ENCODE measurements around the gene CNST.

The CNST gene

DNA sequence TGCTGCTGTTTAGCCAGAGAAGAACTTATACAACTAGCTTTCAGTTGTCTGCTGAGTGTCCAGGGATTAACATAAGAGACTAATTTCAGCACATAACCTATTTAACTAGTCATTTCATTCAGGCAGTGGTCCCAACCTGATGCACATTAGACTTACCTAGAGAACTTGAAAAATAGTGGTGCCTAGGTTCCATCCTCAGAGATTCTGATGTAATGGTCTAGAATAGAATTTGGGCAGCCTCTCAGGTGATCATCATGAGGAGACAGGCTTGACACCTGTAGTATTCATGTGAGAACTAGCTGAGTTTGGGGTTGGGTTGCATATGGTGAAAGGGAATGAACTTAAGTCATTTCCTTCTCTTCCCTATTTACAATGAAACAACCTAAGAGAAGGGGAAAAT lies 24.8 kb downstream of the CNST start:
- Histone ChIP-seq H4K5ac (ENCODE audit: low read length) (no peak overlapping the region), H2BK15ac (replicated peaks; ENCODE audit: low read depth) (no peak overlapping the region), H3K4me3 (ENCODE audit: low read length) (no peak overlapping the region), H3K27me3 (ENCODE audit: insufficient read depth, low read length, poor library complexity) (no peaks in the 10 kb centered on the region), H4K8ac (ENCODE audit: low read depth, low read length) (no peak overlapping the region), H3K27ac (ENCODE audit: low read depth, low read length) (no peak overlapping the region), H3K4me2 (ENCODE audit: low read length) (no peak overlapping the region), H3K4me1 (ENCODE audit: control insufficient read depth, low read depth, low read length) (no peaks in the 10 kb centered on the region), H3K79me1 (ENCODE audit: low read length) (peaks cover 2% of the 10 kb centered on the region), H2AK5ac (ENCODE audit: low read length) (no peak overlapping the region), H3K18ac (ENCODE audit: low read length) (no peak overlapping the region), H3K23ac (ENCODE audit: low read length) (no peak overlapping the region), H3K79me2 (ENCODE audit: control insufficient read depth, insufficient read depth, low read length) (no peaks in the 10 kb centered on the region), H3K56ac (ENCODE audit: low read length) (no peak overlapping the region), H2BK5ac (ENCODE audit: low read length) (no peak overlapping the region), H3K4ac (ENCODE audit: low read depth, low read length) (no peak overlapping the region), H3K9ac (ENCODE audit: low read length) (no peak overlapping the region), H2BK120ac (ENCODE audit: low read depth, low read length) (no peak overlapping the region), H3K36me3 (ENCODE audit: control insufficient read depth, insufficient read depth, low read length) (no peaks in the 10 kb centered on the region)
- no peak for DNase-seq

DNA sequence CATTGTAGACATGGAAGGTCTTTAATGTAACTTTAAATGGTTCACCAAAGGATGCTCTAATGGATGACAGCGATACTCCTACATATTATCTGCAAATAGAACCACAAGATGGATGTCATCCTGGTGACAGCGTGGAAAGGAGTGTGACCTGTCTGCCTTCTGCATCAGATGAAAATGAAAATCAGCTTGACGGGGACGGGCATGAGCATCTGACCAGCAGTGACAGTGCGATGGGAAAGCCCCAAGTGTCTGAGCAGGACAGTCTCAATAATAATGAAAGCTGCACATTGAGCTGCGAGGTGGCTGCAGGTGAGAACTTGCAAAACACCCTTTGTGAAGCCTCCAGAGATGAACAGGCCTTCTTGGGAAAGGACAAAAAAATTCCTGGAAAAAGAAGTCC lies 25.2 kb downstream of the CNST start:
- Histone ChIP-seq H3K27ac (ENCODE audit: low read depth, low read length) (no peak overlapping the region), H4K8ac (ENCODE audit: low read depth, low read length) (no peak overlapping the region), H2BK15ac (replicated peaks; ENCODE audit: low read depth) (no peak overlapping the region), H4K5ac (ENCODE audit: low read length) (no peak overlapping the region), H3K4me2 (ENCODE audit: low read length) (no peak overlapping the region), H2AK5ac (ENCODE audit: low read length) (no peak overlapping the region), H3K56ac (ENCODE audit: low read length) (no peak overlapping the region), H3K4me3 (ENCODE audit: low read length) (no peak overlapping the region), H3K23ac (ENCODE audit: low read length) (no peak overlapping the region), H3K79me1 (ENCODE audit: low read length) (peaks cover 2% of the 10 kb centered on the region), H3K36me3 (ENCODE audit: control insufficient read depth, insufficient read depth, low read length) (no peaks in the 10 kb centered on the region), H3K18ac (ENCODE audit: low read length) (no peak overlapping the region), H3K4me1 (ENCODE audit: control insufficient read depth, low read depth, low read length) (no peaks in the 10 kb centered on the region), H3K79me2 (ENCODE audit: control insufficient read depth, insufficient read depth, low read length) (no peaks in the 10 kb centered on the region), H2BK5ac (ENCODE audit: low read length) (no peak overlapping the region), H3K9ac (ENCODE audit: low read length) (no peak overlapping the region), H2BK120ac (ENCODE audit: low read depth, low read length) (no peak overlapping the region), H3K4ac (ENCODE audit: low read depth, low read length) (no peak overlapping the region), H3K27me3 (ENCODE audit: insufficient read depth, low read length, poor library complexity) (no peaks in the 10 kb centered on the region)
- no CpG with 5 or more reads among the region's 6 CpGs for WGBS (ENCODE audit: extremely low coverage, insufficient coverage, low lambda C conversion rate)
- no peak for DNase-seq

DNA sequence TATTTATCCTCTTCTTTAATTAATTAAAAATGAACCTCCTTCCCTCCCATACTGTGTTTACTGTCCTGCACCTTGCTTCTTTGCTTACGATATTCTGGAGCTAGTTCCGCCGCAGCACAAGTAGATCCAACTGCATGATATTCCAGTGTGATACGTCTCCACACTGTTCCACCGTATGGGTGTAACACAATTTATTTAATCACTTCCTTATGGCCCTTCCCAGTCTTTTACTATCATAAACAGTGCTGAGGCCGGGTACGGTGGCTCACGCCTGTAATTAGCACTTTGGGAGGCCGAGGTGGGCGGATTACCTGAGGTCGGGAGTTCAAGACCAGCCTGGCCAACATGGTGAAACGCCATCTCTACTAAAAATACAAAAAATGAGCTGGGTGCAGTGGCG lies 25.7 kb downstream of the CNST start:
- H4K5ac ChIP-seq (ENCODE audit: low read length): no peak overlapping the region
- no peak for DNase-seq
- no peak overlapping the region for H3K23ac ChIP-seq (ENCODE audit: low read length)
- H2AK5ac ChIP-seq (ENCODE audit: low read length): no peak overlapping the region
- no peak overlapping the region for H4K8ac ChIP-seq (ENCODE audit: low read depth, low read length)
- no peak overlapping the region for H3K56ac ChIP-seq (ENCODE audit: low read length)
- H3K4me1 ChIP-seq (ENCODE audit: control insufficient read depth, low read depth, low read length): no peaks in the 10 kb centered on the region
- no peak overlapping the region for H3K4me3 ChIP-seq (ENCODE audit: low read length)
- no CpG with 5 or more reads among the region's 13 CpGs for WGBS (ENCODE audit: extremely low coverage, insufficient coverage, low lambda C conversion rate)
- peaks cover 2% of the 10 kb centered on the region for H3K79me1 ChIP-seq (ENCODE audit: low read length)
- H2BK15ac ChIP-seq (replicated peaks; ENCODE audit: low read depth): no peak overlapping the region
- no peaks in the 10 kb centered on the region for H3K79me2 ChIP-seq (ENCODE audit: control insufficient read depth, insufficient read depth, low read length)
- H2BK120ac ChIP-seq (ENCODE audit: low read depth, low read length): no peak overlapping the region
- H3K4ac ChIP-seq (ENCODE audit: low read depth, low read length): no peak overlapping the region
- no peak overlapping the region for H3K9ac ChIP-seq (ENCODE audit: low read length)
- no peak overlapping the region for H2BK5ac ChIP-seq (ENCODE audit: low read length)
- no peak overlapping the region for H3K4me2 ChIP-seq (ENCODE audit: low read length)
- H3K36me3 ChIP-seq (ENCODE audit: control insufficient read depth, insufficient read depth, low read length): no peaks in the 10 kb centered on the region
- no peak overlapping the region for H3K18ac ChIP-seq (ENCODE audit: low read length)
- H3K27me3 ChIP-seq (ENCODE audit: insufficient read depth, low read length, poor library complexity): no peaks in the 10 kb centered on the region
- H3K27ac ChIP-seq (ENCODE audit: low read depth, low read length): no peak overlapping the region

DNA sequence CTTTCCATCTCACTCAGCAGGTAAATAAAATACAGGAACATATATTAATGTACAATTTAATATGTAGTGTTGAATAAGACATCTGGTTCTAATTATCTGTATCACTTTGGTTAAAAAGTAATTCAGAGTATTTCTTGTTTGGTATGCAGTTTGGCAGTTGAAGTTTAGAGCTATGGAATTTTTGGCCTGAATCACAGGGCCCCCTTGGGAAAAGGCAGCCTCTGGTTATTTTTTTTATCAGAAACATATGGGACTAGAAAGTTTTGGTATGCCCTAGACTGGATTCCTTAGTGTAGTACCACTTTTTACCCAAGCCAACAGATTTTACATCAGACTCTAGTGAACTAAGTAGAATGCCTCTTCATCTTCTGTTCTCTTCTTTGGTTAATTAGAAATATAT lies 26.4 kb downstream of the CNST start:
- Histone ChIP-seq H2BK5ac (ENCODE audit: low read length) (no peak overlapping the region), H3K4ac (ENCODE audit: low read depth, low read length) (no peak overlapping the region), H4K5ac (ENCODE audit: low read length) (no peak overlapping the region), H3K79me2 (ENCODE audit: control insufficient read depth, insufficient read depth, low read length) (no peaks in the 10 kb centered on the region), H3K27ac (ENCODE audit: low read depth, low read length) (no peak overlapping the region), H3K4me2 (ENCODE audit: low read length) (no peak overlapping the region), H3K79me1 (ENCODE audit: low read length) (peaks cover 2% of the 10 kb centered on the region), H3K4me3 (ENCODE audit: low read length) (no peak overlapping the region), H3K18ac (ENCODE audit: low read length) (no peak overlapping the region), H3K4me1 (ENCODE audit: control insufficient read depth, low read depth, low read length) (no peaks in the 10 kb centered on the region), H2BK120ac (ENCODE audit: low read depth, low read length) (no peak overlapping the region), H3K27me3 (ENCODE audit: insufficient read depth, low read length, poor library complexity) (no peaks in the 10 kb centered on the region), H2BK15ac (replicated peaks; ENCODE audit: low read depth) (no peak overlapping the region), H3K56ac (ENCODE audit: low read length) (no peak overlapping the region), H3K23ac (ENCODE audit: low read length) (no peak overlapping the region), H4K8ac (ENCODE audit: low read depth, low read length) (no peak overlapping the region), H3K9ac (ENCODE audit: low read length) (no peak overlapping the region), H3K36me3 (ENCODE audit: control insufficient read depth, insufficient read depth, low read length) (no peaks in the 10 kb centered on the region), H2AK5ac (ENCODE audit: low read length) (no peak overlapping the region)
- DNase-seq: no peak

DNA sequence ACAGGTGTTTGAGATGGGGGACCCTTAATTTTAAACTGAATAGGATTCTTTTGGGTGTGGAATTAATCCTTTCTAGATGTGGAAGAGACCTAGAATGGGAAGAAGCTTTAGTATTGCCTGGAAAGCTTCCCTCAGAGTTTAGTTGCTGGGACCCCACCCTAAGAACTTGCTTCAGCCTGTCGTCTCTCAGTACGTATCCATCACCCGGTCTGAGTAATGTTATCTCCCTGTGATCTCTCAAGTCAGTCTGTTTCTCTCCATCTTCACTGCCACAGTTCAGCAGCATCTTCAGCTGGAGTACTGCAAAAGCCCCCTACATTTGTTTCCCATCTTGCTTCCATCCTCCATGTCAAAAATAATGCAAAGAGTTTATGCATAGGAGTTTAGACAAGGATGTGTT lies 28.9 kb downstream of the CNST start:
- no peak overlapping the region for H3K18ac ChIP-seq (ENCODE audit: low read length)
- no peak overlapping the region for H3K56ac ChIP-seq (ENCODE audit: low read length)
- H3K23ac ChIP-seq (ENCODE audit: low read length): no peak overlapping the region
- no peak overlapping the region for H3K4ac ChIP-seq (ENCODE audit: low read depth, low read length)
- H3K27me3 ChIP-seq (ENCODE audit: insufficient read depth, low read length, poor library complexity): no peaks in the 10 kb centered on the region
- no peak overlapping the region for H4K5ac ChIP-seq (ENCODE audit: low read length)
- WGBS (ENCODE audit: extremely low coverage, insufficient coverage, low lambda C conversion rate): no CpG with 5 or more reads among the region's 3 CpGs
- no peak overlapping the region for H3K9ac ChIP-seq (ENCODE audit: low read length)
- H3K36me3 ChIP-seq (ENCODE audit: control insufficient read depth, insufficient read depth, low read length): no peaks in the 10 kb centered on the region
- peaks cover 4% of the 10 kb centered on the region for H3K79me1 ChIP-seq (ENCODE audit: low read length)
- H2BK5ac ChIP-seq (ENCODE audit: low read length): no peak overlapping the region
- no peak overlapping the region for H3K4me2 ChIP-seq (ENCODE audit: low read length)
- no peak overlapping the region for H3K27ac ChIP-seq (ENCODE audit: low read depth, low read length)
- no peaks in the 10 kb centered on the region for H3K79me2 ChIP-seq (ENCODE audit: control insufficient read depth, insufficient read depth, low read length)
- H3K4me1 ChIP-seq (ENCODE audit: control insufficient read depth, low read depth, low read length): no peaks in the 10 kb centered on the region
- DNase-seq: no peak
- H2AK5ac ChIP-seq (ENCODE audit: low read length): no peak overlapping the region
- H2BK15ac ChIP-seq (replicated peaks; ENCODE audit: low read depth): no peak overlapping the region
- H2BK120ac ChIP-seq (ENCODE audit: low read depth, low read length): no peak overlapping the region
- H3K4me3 ChIP-seq (ENCODE audit: low read length): no peak overlapping the region
- no peak overlapping the region for H4K8ac ChIP-seq (ENCODE audit: low read depth, low read length)

DNA sequence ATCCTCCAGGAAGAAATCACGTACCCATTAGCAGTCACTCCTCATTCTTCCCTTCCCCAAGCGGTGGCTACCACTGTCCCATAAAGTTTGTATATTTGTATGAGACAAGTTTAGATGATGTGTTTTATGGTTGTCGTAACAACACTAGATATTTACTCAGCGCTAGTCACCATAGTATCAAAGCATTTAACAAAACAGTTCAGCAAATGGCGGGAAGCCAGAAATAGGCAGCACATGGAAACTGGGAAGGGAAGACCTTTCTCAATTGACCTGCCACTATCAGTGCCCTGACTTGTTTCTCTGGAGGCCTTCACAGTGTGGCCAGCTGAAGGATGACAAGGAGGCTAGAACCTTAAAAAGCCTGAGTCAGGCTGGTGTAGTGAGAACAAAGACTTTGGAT lies 31.1 kb downstream of the CNST start:
- no peak overlapping the region for H3K4me3 ChIP-seq (ENCODE audit: low read length)
- DNase-seq: peak; percentile 37
- H3K27ac ChIP-seq (ENCODE audit: low read depth, low read length): no peak overlapping the region
- WGBS (ENCODE audit: extremely low coverage, insufficient coverage, low lambda C conversion rate): no CpG with 5 or more reads among the region's 5 CpGs
- no peaks in the 10 kb centered on the region for H3K36me3 ChIP-seq (ENCODE audit: control insufficient read depth, insufficient read depth, low read length)
- H3K79me1 ChIP-seq (ENCODE audit: low read length): peaks cover 5% of the 10 kb centered on the region
- H2BK120ac ChIP-seq (ENCODE audit: low read depth, low read length): no peak overlapping the region
- H3K23ac ChIP-seq (ENCODE audit: low read length): no peak overlapping the region
- no peaks in the 10 kb centered on the region for H3K4me1 ChIP-seq (ENCODE audit: control insufficient read depth, low read depth, low read length)
- H4K8ac ChIP-seq (ENCODE audit: low read depth, low read length): no peak overlapping the region
- no peak overlapping the region for H3K9ac ChIP-seq (ENCODE audit: low read length)
- no peak overlapping the region for H3K18ac ChIP-seq (ENCODE audit: low read length)
- H4K5ac ChIP-seq (ENCODE audit: low read length): no peak overlapping the region
- no peak overlapping the region for H3K56ac ChIP-seq (ENCODE audit: low read length)
- no peak overlapping the region for H3K4me2 ChIP-seq (ENCODE audit: low read length)
- no peaks in the 10 kb centered on the region for H3K79me2 ChIP-seq (ENCODE audit: control insufficient read depth, insufficient read depth, low read length)
- no peaks in the 10 kb centered on the region for H3K27me3 ChIP-seq (ENCODE audit: insufficient read depth, low read length, poor library complexity)
- no peak overlapping the region for H2AK5ac ChIP-seq (ENCODE audit: low read length)
- no peak overlapping the region for H3K4ac ChIP-seq (ENCODE audit: low read depth, low read length)
- no peak overlapping the region for H2BK5ac ChIP-seq (ENCODE audit: low read length)
- H2BK15ac ChIP-seq (replicated peaks; ENCODE audit: low read depth): no peak overlapping the region

Measured in mesendoderm (in vitro differentiated cells).